Ovary (tissue), 9 donors: Measurements from ENCODE around the gene SLC24A5. TPM values are rescaled to one million over a fixed set of nuclear protein-coding genes. Genes with fewer than 3 reads are reported as not detected.

Experiments used
- DNase-seq, 5 donors: peaks; one replicate each; pipeline ENCODE4 v3.0.0-alpha.2; 2019 to 2020
- H3K27ac ChIP-seq, 2 donors: fragments of 200-600 bp; one replicate each; pipeline versions ENCODE4 v1.5.1 to v1.8.0; 2019 to 2022
- H3K27me3 ChIP-seq: fragments of 200-600 bp; one replicate; pipeline ENCODE4 v1.8.0; 2022
- H3K36me3 ChIP-seq: fragments of 200-600 bp; sonication (generic); one replicate; pipeline ENCODE4 v1.5.1; 2019
- H3K4me1 ChIP-seq: one replicate; pipeline ENCODE4 v1.8.1; 2013; ENCODE audit warnings: mild to moderate bottlenecking, moderate library complexity; ENCODE audit not compliant: insufficient read depth
- H3K4me3 ChIP-seq: fragments of 200-600 bp; sonication (generic); one replicate; pipeline ENCODE4 v1.5.1; 2017
- H3K9me3 ChIP-seq, 2 donors: fragments of 200-600 bp in 1 of 2; sonication (generic) in 1 of 2; one replicate each; pipeline versions ENCODE4 v1.5.1 to v1.8.1; 2013 to 2019; ENCODE audit warnings: mild to moderate bottlenecking in 1 of 2, moderate library complexity in 1 of 2
- EP300 ChIP-seq: sonication (generic); formaldehyde crosslinking; IDR thresholded peaks from one replicate; pipeline ENCODE4 v1.6.1; 2017; ENCODE audit warnings: antibody characterized with exemption
- POLR2A ChIP-seq: fragments of 450-650 bp; IDR thresholded peaks from one replicate; pipeline ENCODE4 v1.6.1; 2017; ENCODE audit warnings: antibody characterized with exemption, mild to moderate bottlenecking, moderate library complexity
- WGBS, 3 donors: extraction: QIAGEN DNeasy Blood & Tissue Kit in 1 of 3; methylation state at CpG; one replicate each; pipeline versions ENCODE4 v1.1.5 to v1.1.7; 2013 to 2017; 5-methylcytosine and 5-hydroxymethylcytosine counted together
- intact Hi-C, 4 donors: fragments of 100-400 bp; cut with DNase I; formaldehyde crosslinking; loops; one replicate each; pipeline versions ENCODE4 v1.11.0 to v1.15.1; 2022 to 2023
- polyA plus RNA-seq, 2 donors: library from polyadenylated mRNA; stranded (reverse); fragments of 200-250 nt in 1 of 2; fragments of 350-450 nt in 1 of 2; fragmentation: Illumina TruSeq in 1 of 2; extraction: RNeasy Lipid Tissue Mini Kit (QIAGEN cat#74804) in 1 of 2; gene quantifications; one replicate each; pipeline ENCODE4 v1.2.3, GENCODE V29; 2013 to 2014
- total RNA-seq, 7 donors: library from RNA; depleted of rRNA in 2 of 7; stranded (reverse); fragments of >200 nt in 2 of 7; fragmentation: NEBNext Ultra II Directional in 3 of 7; extraction: Animal tissue kit (Norgen Biotek cat#: 25700) in 3 of 7; gene quantifications; one replicate each; pipeline versions ENCODE4 v1.1.0 to v1.2.4, GENCODE V29; 2016 to 2023
- TF ChIP-seq, protein P1 (sequence below), 3 donors: fragments of 450-650 bp in 2 of 3; fragments of 200-600 bp in 1 of 3; IDR thresholded peaks; one replicate each; pipeline versions ENCODE4 v1.5.1 to v1.8.0; 2016 to 2022; ENCODE audit warnings: antibody characterized with exemption in 3 of 3, mild to moderate bottlenecking in 1 of 3
- donor health status: DM: no; HTN: no; CAD: no; lungs with moderate emphysema.
- donor health status: DM: no; HTN: no; CAD: no.
- donor health status: Bipolar disorder and iron deficiency.
- donor health status: DM: yes; HTN: yes; CAD: no.
- donor health status: DM: no; HTN: no; CAD: no.
- donor health status: DM: yes; HTN: yes; CAD: no.

SLC24A5 gene
- total and polyA plus RNA-seq, 9 donors: not detected

- intact Hi-C loops: no loop called here
- H3K27ac ChIP-seq: no peak overlapping the region
- H3K27me3 ChIP-seq: no peaks in the 10 kb centered on the region
- H3K9me3 ChIP-seq: no peaks in the 10 kb centered on the region
- no peaks in the 10 kb centered on the region for H3K36me3 ChIP-seq
- TF ChIP-seq, protein P1, sequence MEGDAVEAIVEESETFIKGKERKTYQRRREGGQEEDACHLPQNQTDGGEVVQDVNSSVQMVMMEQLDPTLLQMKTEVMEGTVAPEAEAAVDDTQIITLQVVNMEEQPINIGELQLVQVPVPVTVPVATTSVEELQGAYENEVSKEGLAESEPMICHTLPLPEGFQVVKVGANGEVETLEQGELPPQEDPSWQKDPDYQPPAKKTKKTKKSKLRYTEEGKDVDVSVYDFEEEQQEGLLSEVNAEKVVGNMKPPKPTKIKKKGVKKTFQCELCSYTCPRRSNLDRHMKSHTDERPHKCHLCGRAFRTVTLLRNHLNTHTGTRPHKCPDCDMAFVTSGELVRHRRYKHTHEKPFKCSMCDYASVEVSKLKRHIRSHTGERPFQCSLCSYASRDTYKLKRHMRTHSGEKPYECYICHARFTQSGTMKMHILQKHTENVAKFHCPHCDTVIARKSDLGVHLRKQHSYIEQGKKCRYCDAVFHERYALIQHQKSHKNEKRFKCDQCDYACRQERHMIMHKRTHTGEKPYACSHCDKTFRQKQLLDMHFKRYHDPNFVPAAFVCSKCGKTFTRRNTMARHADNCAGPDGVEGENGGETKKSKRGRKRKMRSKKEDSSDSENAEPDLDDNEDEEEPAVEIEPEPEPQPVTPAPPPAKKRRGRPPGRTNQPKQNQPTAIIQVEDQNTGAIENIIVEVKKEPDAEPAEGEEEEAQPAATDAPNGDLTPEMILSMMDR (IDR thresholded peaks at IDR 0.05): no peak
- no peak for TF ChIP-seq POLR2A
- TF ChIP-seq EP300: no peak
- H3K4me3 ChIP-seq: no peak overlapping the region
- no peak for DNase-seq
- H3K4me1 ChIP-seq: no peaks in the 10 kb centered on the region
- 73 to 79% (median 75%) methylated on average over 5 of the region's 5 CpGs for WGBS, 3 donors
Observed at GRCh38 chr15:48109856-48110531, 10.8 kb upstream of the SLC24A5 start.

GRCh38 chr15:48112242-48112641 is 8.5 kb upstream of the SLC24A5 start:
- TF ChIP-seq EP300 (no peak), POLR2A (no peak)
- TF ChIP-seq, protein P1 (IDR thresholded peaks at IDR 0.05): no peak
- H3K4me3 ChIP-seq: no peak overlapping the region
- no peaks in the 10 kb centered on the region for H3K27me3 ChIP-seq
- WGBS, 3 donors: 39 to 41% (median 40%) methylated on average over 6 of the region's 6 CpGs
- H3K4me1 ChIP-seq: no peaks in the 10 kb centered on the region
- H3K9me3 ChIP-seq: no peaks in the 10 kb centered on the region
- intact Hi-C loops: no loop called here
- no peak for DNase-seq
- no peaks in the 10 kb centered on the region for H3K36me3 ChIP-seq
- no peak overlapping the region for H3K27ac ChIP-seq

DNA sequence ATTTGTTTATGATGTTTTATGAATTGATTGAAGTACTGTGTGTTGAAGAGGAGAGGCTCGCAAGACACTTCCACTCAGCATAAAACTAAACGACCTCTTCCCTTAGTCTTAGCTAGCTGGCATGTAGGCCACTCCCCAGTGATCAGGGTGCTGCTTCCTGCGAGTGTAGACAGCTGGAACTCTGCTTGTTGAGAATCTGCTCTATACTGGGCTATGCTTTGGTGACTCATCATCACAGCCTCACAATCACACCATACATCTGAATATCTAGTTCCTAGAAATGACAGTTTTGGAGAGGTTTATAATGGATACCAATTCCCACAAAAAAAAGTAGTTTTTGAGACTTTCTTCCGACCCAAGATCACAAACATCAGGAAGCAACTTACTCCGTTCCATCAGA is 1.5 kb upstream of the SLC24A5 start:
- Histone ChIP-seq H3K27me3 (no peaks in the 10 kb centered on the region), H3K9me3 (no peaks in the 10 kb centered on the region), H3K27ac (no peak overlapping the region), H3K36me3 (no peaks in the 10 kb centered on the region), H3K4me3 (no peak overlapping the region), H3K4me1 (no peaks in the 10 kb centered on the region)
- WGBS, 3 donors: 66 to 70% (median 66%) methylated on average over 5 of the region's 5 CpGs
- TF ChIP-seq EP300: no peak
- TF ChIP-seq, protein P1 (IDR thresholded peaks at IDR 0.05): no peak
- intact Hi-C loops: no loop called here
- no peak for DNase-seq

DNA sequence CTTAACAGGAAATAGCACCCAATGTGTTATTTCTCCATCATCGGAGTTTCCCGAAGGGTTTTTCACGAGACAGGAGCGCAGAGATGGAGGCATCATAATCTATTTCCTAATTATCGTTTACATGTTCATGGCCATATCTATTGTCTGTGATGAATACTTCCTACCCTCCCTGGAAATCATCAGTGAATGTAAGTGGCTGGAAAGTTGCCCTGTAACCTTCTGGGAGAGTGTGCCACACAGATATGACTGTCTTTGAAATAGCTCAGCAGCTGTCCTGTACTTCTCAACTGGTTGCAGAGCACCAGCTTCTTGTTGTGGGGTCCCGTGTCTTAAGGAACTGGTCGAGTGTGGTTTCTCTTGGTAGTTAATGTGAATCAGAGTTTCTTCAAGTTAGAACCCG is 1.1 kb downstream of the SLC24A5 start:
- no peaks in the 10 kb centered on the region for H3K9me3 ChIP-seq
- no peak overlapping the region for H3K27ac ChIP-seq
- H3K27me3 ChIP-seq: no peaks in the 10 kb centered on the region
- no peaks in the 10 kb centered on the region for H3K4me1 ChIP-seq
- no peak overlapping the region for H3K4me3 ChIP-seq
- 76 to 85% (median 78%) methylated on average over 8 of the region's 8 CpGs for WGBS, 3 donors
- TF ChIP-seq EP300 (no peak), POLR2A (no peak)
- TF ChIP-seq, protein P1 (IDR thresholded peaks at IDR 0.05): no peak
- H3K36me3 ChIP-seq: no peaks in the 10 kb centered on the region
- no peak for DNase-seq
- intact Hi-C loops: no loop called here
